H1 (cell line): ENCODE results near the gene PPP1R1C. TPM values are rescaled to one million over a fixed set of nuclear protein-coding genes. Genes with fewer than 3 reads are reported as not detected.

Experiments used
- CTCF ChIA-PET: fragments of 300-600 bp; sonication (Branson Sonifier 250); formaldehyde crosslinking; loops from one replicate; lab custom pipeline; 2021; ENCODE audit not compliant: partially characterized antibody; lab: Charles Lee
- POLR2A ChIA-PET: fragments of 300-600 bp; sonication (Branson Sonifier 250); formaldehyde crosslinking; loops from one replicate; lab custom pipeline; 2021; ENCODE audit warnings: inconsistent platforms; ENCODE audit not compliant: partially characterized antibody; lab: Charles Lee
- DNase-seq, 2 experiments: peaks; one replicate each; pipeline versions ENCODE4 v3.0.0 to v3.0.0-alpha.2; 2010 to 2022; ENCODE audit warnings: low spot score in 2 of 2, low read depth in 1 of 2, mixed read lengths in 1 of 2
- FAIRE-seq: peaks from 2 replicates; lab custom pipeline; 2011; peaks lifted over from hg19 to GRCh38; lab: Jason Lieb, UNC
- H2AFZ ChIP-seq: 2 replicates; pipeline ENCODE4 v1.8.1; 2012; ENCODE audit warnings: low read length, inconsistent platforms
- H2AK5ac ChIP-seq: 2 replicates; pipeline ENCODE4 v1.6.1; 2013; ENCODE audit warnings: low read depth, low read length
- H2BK120ac ChIP-seq: replicated peaks from 2 replicates; pipeline ENCODE3; 2013; ENCODE audit warnings: low read depth, low read length, inconsistent platforms
- H2BK12ac ChIP-seq: 2 replicates; pipeline ENCODE4 v1.6.1; 2013; ENCODE audit warnings: low read depth, low read length
- H2BK15ac ChIP-seq: 2 replicates; pipeline ENCODE4 v1.6.1; 2013; ENCODE audit warnings: low read length
- H2BK20ac ChIP-seq: 2 replicates; pipeline ENCODE4 v1.6.1; 2013; ENCODE audit warnings: low read length
- H2BK5ac ChIP-seq: 2 replicates; pipeline ENCODE4 v1.6.1; 2013; ENCODE audit warnings: low read depth, low read length
- H3K14ac ChIP-seq: 2 replicates; pipeline ENCODE4 v1.6.1; 2013; ENCODE audit warnings: inconsistent platforms; ENCODE audit not compliant: insufficient read length
- H3K18ac ChIP-seq: 2 replicates; pipeline ENCODE4 v1.6.1; 2013; ENCODE audit warnings: low read length; ENCODE audit errors: extremely low read depth
- H3K23ac ChIP-seq: 2 replicates; pipeline ENCODE4 v1.6.1; 2013; ENCODE audit warnings: inconsistent platforms; ENCODE audit not compliant: insufficient read length
- H3K23me2 ChIP-seq: 2 replicates; pipeline ENCODE4 v1.6.1; 2013; ENCODE audit warnings: low read depth, low read length
- H3K27ac ChIP-seq: 2 replicates; pipeline ENCODE4 v1.6.1; 2011; ENCODE audit warnings: low read depth, low read length, inconsistent platforms
- H3K27me3 ChIP-seq, 4 experiments: replicated peaks in 1 of 4; 1 replicate in 1 of 4; 2 replicates in 3 of 4; pipeline versions ENCODE4 v1.6.1 to v1.8.1; 2011 to 2013; ENCODE audit warnings: low read length in 3 of 4, mild to moderate bottlenecking in 3 of 4, inconsistent platforms in 2 of 4, mixed read lengths in 2 of 4, moderate library complexity in 1 of 4; ENCODE audit not compliant: control insufficient read depth in 3 of 4, insufficient read depth in 3 of 4; ENCODE audit errors: extremely low read depth in 1 of 4
- H3K36me3 ChIP-seq, 4 experiments: 2 replicates each; pipeline versions ENCODE4 v1.6.1 to v1.8.1; 2011 to 2013; ENCODE audit warnings: mild to moderate bottlenecking in 4 of 4, low read length in 3 of 4, moderate library complexity in 2 of 4, control low read depth in 1 of 4, inconsistent platforms in 1 of 4; ENCODE audit not compliant: insufficient read depth in 4 of 4, control insufficient read depth in 2 of 4
- H3K4ac ChIP-seq: replicated peaks from 2 replicates; pipeline ENCODE3; 2013; ENCODE audit warnings: low read length, low read depth, mixed read lengths, inconsistent platforms; ENCODE audit not compliant: insufficient read length
- H3K4me1 ChIP-seq, 4 experiments: replicated peaks in 1 of 4; 1 replicate in 1 of 4; 2 replicates in 3 of 4; pipeline versions ENCODE4 v1.6.1 to v1.8.1; 2011 to 2013; ENCODE audit warnings: low read length in 3 of 4, inconsistent platforms in 2 of 4, mixed read lengths in 1 of 4; ENCODE audit not compliant: insufficient read depth in 4 of 4, control insufficient read depth in 3 of 4
- H3K4me2 ChIP-seq, 2 experiments: 2 replicates each; pipeline versions ENCODE4 v1.6.1 to v1.8.1; 2011 to 2013; ENCODE audit warnings: low read depth in 2 of 2, low read length in 2 of 2, control low read depth in 1 of 2, inconsistent platforms in 1 of 2, mild to moderate bottlenecking in 1 of 2; ENCODE audit not compliant: insufficient read depth in 1 of 2
- H3K4me3 ChIP-seq, 4 experiments: fragments of 200-600, 300-600 bp in 1 of 4; sonication (generic), shearing (Covaris generic), sonication (Bioruptor Twin) in 1 of 4; 2 replicates each; pipeline versions ENCODE4 v1.5.1 to v1.8.1; 2011 to 2016; ENCODE audit warnings: low read length in 4 of 4, low read depth in 3 of 4, control low read depth in 2 of 4, inconsistent platforms in 2 of 4, mild to moderate bottlenecking in 2 of 4, mixed read lengths in 1 of 4, moderate library complexity in 1 of 4; ENCODE audit not compliant: insufficient read depth in 2 of 4; ENCODE audit errors: extremely low read depth in 1 of 4
- H3K56ac ChIP-seq: replicated peaks from 2 replicates; pipeline ENCODE3; 2013; ENCODE audit warnings: low read depth, mild to moderate bottlenecking, mixed read lengths, low read length, inconsistent platforms; ENCODE audit not compliant: insufficient read length
- H3K79me1 ChIP-seq: 2 replicates; pipeline ENCODE4 v1.6.1; 2013; ENCODE audit warnings: low read depth, low read length, control low read depth
- H3K79me2 ChIP-seq, 2 experiments: 2 replicates each; pipeline versions ENCODE4 v1.6.1 to v1.8.1; 2012 to 2013; ENCODE audit warnings: low read length in 2 of 2, mild to moderate bottlenecking in 2 of 2, inconsistent platforms in 1 of 2; ENCODE audit not compliant: insufficient read depth in 2 of 2, control insufficient read depth in 1 of 2
- H3K9ac ChIP-seq, 4 experiments: replicated peaks in 1 of 4; 1 replicate in 1 of 4; 2 replicates in 3 of 4; pipeline versions ENCODE4 v1.6.1 to v1.8.1; 2011 to 2013; ENCODE audit warnings: low read depth in 3 of 4, low read length in 3 of 4, control low read depth in 2 of 4, mild to moderate bottlenecking in 2 of 4, moderate library complexity in 2 of 4, inconsistent platforms in 1 of 4; ENCODE audit errors: extremely low read depth in 1 of 4
- H3K9me3 ChIP-seq, 2 experiments: 2 replicates each; pipeline versions ENCODE4 v1.6.1 to v1.8.1; 2012 to 2013; ENCODE audit warnings: mild to moderate bottlenecking in 2 of 2, moderate library complexity in 2 of 2, control low read depth in 1 of 2, inconsistent platforms in 1 of 2, low read depth in 1 of 2, low read length in 1 of 2, mixed read lengths in 1 of 2; ENCODE audit not compliant: insufficient read depth in 2 of 2
- H4K20me1 ChIP-seq, 2 experiments: replicated peaks in 1 of 2; 2 replicates each; pipeline versions ENCODE3 to v1.8.1; 2011 to 2013; ENCODE audit warnings: inconsistent platforms in 2 of 2, low read length in 2 of 2, mild to moderate bottlenecking in 1 of 2; ENCODE audit not compliant: insufficient read depth in 2 of 2, control insufficient read depth in 1 of 2
- H4K5ac ChIP-seq: 2 replicates; pipeline ENCODE4 v1.6.1; 2013; ENCODE audit warnings: low read length, low read depth, mixed read lengths, inconsistent platforms; ENCODE audit not compliant: insufficient read length
- H4K8ac ChIP-seq: 2 replicates; pipeline ENCODE4 v1.8.0; 2013; ENCODE audit warnings: mild to moderate bottlenecking, moderate library complexity, low read length, inconsistent platforms; ENCODE audit not compliant: insufficient read depth; ENCODE audit errors: extremely low read depth
- H4K91ac ChIP-seq: replicated peaks from 2 replicates; pipeline ENCODE3; 2013; ENCODE audit warnings: low read length, mixed read lengths, inconsistent platforms; ENCODE audit not compliant: insufficient read length
- BRCA1 ChIP-seq: IDR thresholded peaks from 2 replicates; pipeline ENCODE4 v1.6.1; 2012; ENCODE audit warnings: low read depth, low read length, improper control_type of control experiment
- EGR1 ChIP-seq: IDR thresholded peaks from 2 replicates; pipeline ENCODE4 v1.6.1; 2011; ENCODE audit warnings: low read depth, low read length, borderline replicate concordance
- GABPA ChIP-seq: IDR thresholded peaks from 2 replicates; pipeline ENCODE4 v1.6.1; 2011; ENCODE audit warnings: mild to moderate bottlenecking, low read length, moderate library complexity, borderline replicate concordance; ENCODE audit not compliant: insufficient read depth
- JUN ChIP-seq: IDR thresholded peaks from 2 replicates; pipeline ENCODE4 v1.6.1; 2011; ENCODE audit warnings: low read depth, mild to moderate bottlenecking, improper control_type of control experiment, low read length
- MAFK ChIP-seq: IDR thresholded peaks from 2 replicates; pipeline ENCODE4 v1.6.1; 2012; ENCODE audit warnings: low read depth, mild to moderate bottlenecking, improper control_type of control experiment, low read length
- MAX ChIP-seq: IDR thresholded peaks from 2 replicates; pipeline ENCODE4 v1.6.1; 2012; ENCODE audit warnings: inconsistent platforms
- PHF8 ChIP-seq: fragments of 200-600 bp; sonication (generic); conservative IDR thresholded peaks from 2 replicates; pipeline ENCODE4 v1.7.1; 2012; ENCODE audit warnings: low read depth, mild to moderate bottlenecking, inconsistent platforms, low read length, moderate library complexity
- SRF ChIP-seq: IDR thresholded peaks from 2 replicates; pipeline ENCODE4 v1.6.1; 2011; ENCODE audit warnings: mild to moderate bottlenecking, low read depth, low read length, moderate library complexity
- TAF1 ChIP-seq: IDR thresholded peaks from 2 replicates; pipeline ENCODE4 v1.6.1; 2011; ENCODE audit warnings: mild to moderate bottlenecking, low read depth, low read length
- USF2 ChIP-seq: IDR thresholded peaks from 2 replicates; pipeline ENCODE4 v1.6.1; 2011; ENCODE audit warnings: low read length, improper control_type of control experiment
- WGBS, 2 experiments: shearing (Covaris generic) in 1 of 2; methylation state at CpG; one replicate each; pipeline versions ENCODE4 v1.1.6 to v1.1.7; 2013 to 2015; ENCODE audit warnings: low lambda C conversion rate in 2 of 2, mixed read lengths in 2 of 2, inconsistent platforms in 1 of 2, low coverage in 1 of 2, missing lambda C conversion rate in 1 of 2; ENCODE audit not compliant: insufficient replicate concordance in 2 of 2, insufficient coverage in 1 of 2, insufficient read length in 1 of 2; ENCODE audit errors: extremely low coverage in 1 of 2, missing lambda C conversion rate in 1 of 2; 5-methylcytosine and 5-hydroxymethylcytosine counted together
- polyA plus RNA-seq, 7 experiments: library from polyadenylated mRNA; depleted of rRNA in 3 of 7; stranded (reverse) in 5 of 7; unstranded in 2 of 7; fragments of >200 nt in 5 of 7; fragments of 200-250 nt in 2 of 7; gene quantifications; 1 replicate in 5 of 7; 2 replicates in 1 of 7; 4 replicates in 1 of 7; pipeline versions ENCODE4 v1.2.1 to v1.2.3, GENCODE V29; 2011 to 2013; ENCODE audit warnings: missing spikeins in 2 of 7, mixed read lengths in 2 of 7
- total RNA-seq: library from RNA; stranded (reverse); fragmentation: NEBNext Ultra II Directional; extraction: Animal tissue kit (Norgen Biotek cat#: 25700); gene quantifications from 2 replicates; pipeline ENCODE4 v1.2.1, GENCODE V29; 2021

Gene PPP1R1C
- total and polyA plus RNA-seq, 2 of the 8 experiments (the other 6 are each of a cell fraction or from before 2014, with no cell fraction given), result 1.3 to 5.3 TPM

GRCh38 chr2:182142062-182142461 lies 156.4 kb downstream of the PPP1R1C start:
- H3K27ac ChIP-seq, result no peak overlapping the region
- H4K91ac ChIP-seq, result no peak overlapping the region
- no peak overlapping the region for H3K4me3 ChIP-seq
- no peaks in the 10 kb centered on the region for H3K36me3 ChIP-seq
- no peak overlapping the region for H3K4ac ChIP-seq
- FAIRE-seq (no peak), DNase-seq (no peak)
- no peak overlapping the region for H2AFZ ChIP-seq
- no peak overlapping the region for H2BK5ac ChIP-seq
- no peaks in the 10 kb centered on the region for H3K79me2 ChIP-seq
- no peak overlapping the region for H2BK20ac ChIP-seq
- H3K79me1 ChIP-seq, result no peaks in the 10 kb centered on the region
- H3K23ac ChIP-seq, result no peak overlapping the region
- no peak overlapping the region for H4K8ac ChIP-seq
- H3K56ac ChIP-seq, result no peak overlapping the region
- no peak overlapping the region for H2BK15ac ChIP-seq
- H3K18ac ChIP-seq, result no peak overlapping the region
- no peaks in the 10 kb centered on the region for H3K23me2 ChIP-seq
- no peak overlapping the region for H3K9ac ChIP-seq
- H3K9me3 ChIP-seq, result no peaks in the 10 kb centered on the region
- no peak overlapping the region for H2BK120ac ChIP-seq
- H3K14ac ChIP-seq, result no peak overlapping the region
- CTCF ChIA-PET, result interaction anchor here (1.4 to 1.6 kb wide), 2 partner anchors 40 to 64 kb away, joined by 3 to 4 read pairs; no protein-coding TSS in a partner anchor
- H3K27me3 ChIP-seq, result no peaks in the 10 kb centered on the region
- H2BK12ac ChIP-seq, result no peak overlapping the region
- 91% methylated on average over 6 of the region's 6 CpGs; no CpG with 5 or more reads in 1 of the 2 experiments for WGBS, 2 experiments
- H3K4me2 ChIP-seq, result no peak overlapping the region
- H4K5ac ChIP-seq, result no peak overlapping the region
- peaks cover 0 to 7% (median 1%) of the 10 kb centered on the region in 4 experiments; a peak in 2 of 7 replicates for H3K4me1 ChIP-seq
- no peaks in the 10 kb centered on the region for H4K20me1 ChIP-seq
- no peak overlapping the region for H2AK5ac ChIP-seq
- POLR2A ChIA-PET, result no interaction called here
- no peak for TF ChIP-seq MAX
- TF ChIP-seq EGR1, result no peak
- no peak for TF ChIP-seq SRF
- no peak for TF ChIP-seq JUN
- TF ChIP-seq GABPA, result no peak
- no peak for TF ChIP-seq BRCA1
- no peak for TF ChIP-seq PHF8
- TF ChIP-seq TAF1, result no peak
- no peak for TF ChIP-seq USF2
- no peak for TF ChIP-seq MAFK
